Duodenal mucosa (tissue), 2 donors: ENCODE results near the gene RERE.
A peak's percentile ranks its signal among the peaks of the same experiment; 100 is the strongest.

Source experiments
- H3K27ac ChIP-seq: one replicate; pipeline ENCODE4 v1.7.0; 2013; ENCODE audit warnings: low read depth, low read length
- H3K27me3 ChIP-seq, 2 donors: one replicate each; pipeline ENCODE4 v1.7.0; 2013; ENCODE audit warnings: low read length in 2 of 2, control low read depth in 1 of 2; ENCODE audit not compliant: insufficient read depth in 2 of 2, control insufficient read depth in 1 of 2
- H3K36me3 ChIP-seq, 2 donors: one replicate each; pipeline ENCODE4 v1.7.0; 2013; ENCODE audit warnings: low read length in 2 of 2, control low read depth in 1 of 2; ENCODE audit not compliant: insufficient read depth in 2 of 2, control insufficient read depth in 1 of 2
- H3K4me1 ChIP-seq, 2 donors: one replicate each; pipeline ENCODE4 v1.7.0; 2013; ENCODE audit warnings: low read length in 2 of 2, control low read depth in 1 of 2; ENCODE audit not compliant: insufficient read depth in 2 of 2, control insufficient read depth in 1 of 2
- H3K4me3 ChIP-seq, 2 donors: one replicate each; pipeline ENCODE4 v1.7.0; 2013; ENCODE audit warnings: low read length in 2 of 2, low read depth in 1 of 2
- H3K9ac ChIP-seq, 2 donors: one replicate each; pipeline ENCODE4 v1.7.0; 2013; ENCODE audit warnings: low read length in 2 of 2, low read depth in 1 of 2
- H3K9me3 ChIP-seq, 2 donors: one replicate each; pipeline ENCODE4 v1.7.0; 2013; ENCODE audit warnings: low read length in 2 of 2, control low read depth in 1 of 2; ENCODE audit not compliant: control insufficient read depth in 1 of 2

Gene RERE

GRCh38 chr1:8517661-8518489 lies 299.6 kb downstream of the RERE start:
- H3K4me1 ChIP-seq, result peaks cover 0 to 5% of the 10 kb centered on the region in 2 donors
- H3K9me3 ChIP-seq, result no peaks in the 10 kb centered on the region
- H3K4me3 ChIP-seq, result no peak overlapping the region
- no peak overlapping the region for H3K27ac ChIP-seq
- no peaks in the 10 kb centered on the region for H3K36me3 ChIP-seq
- H3K9ac ChIP-seq, result no peak overlapping the region
- H3K27me3 ChIP-seq, result no peaks in the 10 kb centered on the region

GRCh38 chr1:8516793-8517556 lies 300.5 kb downstream of the RERE start:
- no peaks in the 10 kb centered on the region for H3K27me3 ChIP-seq
- H3K36me3 ChIP-seq, result peaks cover 3% of the 10 kb centered on the region in 2 donors
- H3K4me3 ChIP-seq, result no peak overlapping the region
- no peaks in the 10 kb centered on the region for H3K9me3 ChIP-seq
- no peak overlapping the region for H3K27ac ChIP-seq
- peaks cover 0 to 5% of the 10 kb centered on the region in 2 donors for H3K4me1 ChIP-seq
- H3K9ac ChIP-seq, result no peak overlapping the region

- Histone ChIP-seq H3K36me3 (peaks cover 3% of the 10 kb centered on the region in 2 donors), H3K9ac (no peak overlapping the region), H3K4me1 (peaks cover 0 to 5% of the 10 kb centered on the region in 2 donors), H3K27ac (no peak overlapping the region), H3K27me3 (no peaks in the 10 kb centered on the region), H3K9me3 (no peaks in the 10 kb centered on the region), H3K4me3 (no peak overlapping the region)
These were observed 301.1 kb downstream of the RERE start for GRCh38 chr1:8516278-8516777.

GRCh38 chr1:8512504-8512903 lies 304.9 kb downstream of the RERE start:
- H3K4me1 ChIP-seq, result peaks cover 0 to 5% of the 10 kb centered on the region in 2 donors
- no peak overlapping the region for H3K9ac ChIP-seq
- no peak overlapping the region for H3K27ac ChIP-seq
- no peak overlapping the region for H3K4me3 ChIP-seq
- H3K9me3 ChIP-seq, result no peaks in the 10 kb centered on the region
- no peaks in the 10 kb centered on the region for H3K27me3 ChIP-seq
- H3K36me3 ChIP-seq, result peaks cover 3% of the 10 kb centered on the region in 2 donors

- H3K27ac ChIP-seq, result no peak overlapping the region
- no peaks in the 10 kb centered on the region for H3K9me3 ChIP-seq
- peaks cover 0 to 5% of the 10 kb centered on the region in 2 donors for H3K4me1 ChIP-seq
- no peaks in the 10 kb centered on the region for H3K27me3 ChIP-seq
- no peak overlapping the region for H3K4me3 ChIP-seq
- peak overlapping the region in 1 of 2 donors; percentile 12 for H3K9ac ChIP-seq
- H3K36me3 ChIP-seq, result peaks cover 3 to 13% of the 10 kb centered on the region in 2 donors
These were observed 307.2 kb downstream of the RERE start for GRCh38 chr1:8510041-8510823.

- H3K4me1 ChIP-seq, result peaks cover 0 to 5% of the 10 kb centered on the region in 2 donors
- peak overlapping the region in 1 of 2 donors; percentile 12 for H3K9ac ChIP-seq
- H3K36me3 ChIP-seq, result peaks cover 3 to 13% of the 10 kb centered on the region in 2 donors
- H3K9me3 ChIP-seq, result no peaks in the 10 kb centered on the region
- no peak overlapping the region for H3K27ac ChIP-seq
- no peaks in the 10 kb centered on the region for H3K27me3 ChIP-seq
- H3K4me3 ChIP-seq, result no peak overlapping the region
These were observed 307.9 kb downstream of the RERE start for GRCh38 chr1:8509579-8509978.

- Histone ChIP-seq H3K27me3 (no peaks in the 10 kb centered on the region), H3K4me3 (no peak overlapping the region), H3K9ac (no peak overlapping the region), H3K36me3 (peaks cover under 1 to 10% of the 10 kb centered on the region in 2 donors), H3K4me1 (peaks cover 0 to 5% of the 10 kb centered on the region in 2 donors), H3K27ac (no peak overlapping the region), H3K9me3 (no peaks in the 10 kb centered on the region)
These were observed 310.3 kb downstream of the RERE start for GRCh38 chr1:8506995-8507615.

- peaks cover 0 to 10% of the 10 kb centered on the region in 2 donors for H3K36me3 ChIP-seq
- no peaks in the 10 kb centered on the region for H3K27me3 ChIP-seq
- H3K9ac ChIP-seq, result no peak overlapping the region
- no peaks in the 10 kb centered on the region for H3K9me3 ChIP-seq
- no peak overlapping the region for H3K27ac ChIP-seq
- no peak overlapping the region for H3K4me3 ChIP-seq
- peaks cover 0 to 5% of the 10 kb centered on the region in 2 donors for H3K4me1 ChIP-seq
These were observed 311.0 kb downstream of the RERE start for GRCh38 chr1:8506456-8506855.

GRCh38 chr1:8503842-8504241 lies 313.6 kb downstream of the RERE start:
- no peak overlapping the region for H3K4me3 ChIP-seq
- H3K4me1 ChIP-seq, result no peaks in the 10 kb centered on the region
- H3K27ac ChIP-seq, result no peak overlapping the region
- H3K27me3 ChIP-seq, result no peaks in the 10 kb centered on the region
- H3K9me3 ChIP-seq, result no peaks in the 10 kb centered on the region
- H3K9ac ChIP-seq, result no peak overlapping the region
- H3K36me3 ChIP-seq, result peaks cover 0 to 10% of the 10 kb centered on the region in 2 donors
